AG09319 (cell line): ENCODE results near the gene CLEC3B.
"Not testable (repeated sequence)": the region's sequence is repeated elsewhere in the genome, so short reads cannot be mapped to it uniquely, and the experiment has no call there.

Experiments
- DNase-seq: peaks from one replicate; pipeline ENCODE4 v3.0.0-alpha.2; 2010; ENCODE audit warnings: low read depth; ENCODE audit errors: extremely low read depth
- CTCF ChIP-seq: IDR thresholded peaks from 2 replicates; pipeline ENCODE4 v1.5.1; 2011; ENCODE audit warnings: low read depth, mild to moderate bottlenecking, inconsistent platforms, low read length, moderate library complexity

Gene CLEC3B

GRCh38 chr3:45066109-45066801, 40.2 kb downstream of the CLEC3B start:
- DNase-seq, result no peak
- TF ChIP-seq CTCF, result no peak

- DNase-seq, result no peak
- TF ChIP-seq CTCF, result no peak
These were observed 41.4 kb downstream of the CLEC3B start for GRCh38 chr3:45067486-45067885.

GRCh38 chr3:45067941-45068340, 41.8 kb downstream of the CLEC3B start:
- no peak for TF ChIP-seq CTCF
- no peak for DNase-seq

GRCh38 chr3:45071075-45071474, 45.0 kb downstream of the CLEC3B start:
- no peak for DNase-seq

GRCh38 chr3:45075821-45076625, 49.9 kb downstream of the CLEC3B start:
- DNase-seq, result no peak

More at GRCh38 chr3:45071075-45071474, 45.0 kb downstream of the CLEC3B start:
- no peak for TF ChIP-seq CTCF

GRCh38 chr3:45078256-45078655, 52.2 kb downstream of the CLEC3B start:
- DNase-seq, result not testable (repeated sequence)

More at GRCh38 chr3:45075821-45076625, 49.9 kb downstream of the CLEC3B start:
- no peak for TF ChIP-seq CTCF

GRCh38 chr3:45078910-45079522, 52.9 kb downstream of the CLEC3B start:
- TF ChIP-seq CTCF, result peak; percentile 21
- DNase-seq, result no peak
